ENCODE measurements around the gene CEP85. TPM values are rescaled to one million over a fixed set of nuclear protein-coding genes. Genes with fewer than 3 reads are reported as not detected.

The CEP85 gene
- total RNA-seq, 1 experiment from 2014 or later, result 42.5 TPM

- Histone ChIP-seq H3K27ac (no peak overlapping the region), H4K20me1 (ENCODE audit: insufficient read depth) (no peaks in the 10 kb centered on the region), H3K27me3 (ENCODE audit: insufficient read depth, low read depth) (no peaks in the 10 kb centered on the region), H3K4me1 (replicated peaks; ENCODE audit: insufficient read depth) (no peaks in the 10 kb centered on the region), H3K9me3 (ENCODE audit: insufficient read depth, low read depth) (no peaks in the 10 kb centered on the region), H3K4me2 (no peak overlapping the region), H3K36me3 (ENCODE audit: low read depth) (no peaks in the 10 kb centered on the region), H3K79me2 (ENCODE audit: low read depth) (no peaks in the 10 kb centered on the region), H3F3A (ENCODE audit: insufficient read depth, low read depth) (no peaks in the 10 kb centered on the region), H3K9me2 (ENCODE audit: insufficient read depth) (no peaks in the 10 kb centered on the region), H2AFZ (no peak overlapping the region), H3K4me3 (no peak overlapping the region)
- peak; percentile 42 to 86 for DNase-seq
- ChIA-PET POLR2A (ENCODE audit: unreplicated experiment) (interaction anchor here (1.0 kb wide), 1 partner anchor 111 kb away, joined by 4 read pairs; the partner anchor contains the start of gene DHDDS), CTCF (interaction anchor here (0.6 to 1.6 kb wide), 6 partner anchors 10 to 152 kb away, joined by 3 to 7 read pairs (median 3); partner anchors contain the start of genes C1orf232 and ZNF593)
- TF ChIP-seq EZH2 (IDR thresholded peaks at IDR 0.05; ENCODE audit: low read depth) (no peak), CTCF (conservative IDR thresholded peaks at IDR 0.05) (peak; percentile 80)
- no TSS peak for BruUV-seq (replicated peaks)
- intact Hi-C loops (cut with micrococcal nuclease; ENCODE audit: unreplicated experiment), result loop anchor here (1.0 to 5.0 kb wide), 5 partner anchors 42 to 284 kb away; no protein-coding TSS in a partner anchor
These were observed 87.5 kb downstream of the CEP85 start for GRCh38 chr1:26321315-26322041.

- Histone ChIP-seq H3K4me2 (no peak overlapping the region), H2AFZ (no peak overlapping the region), H3F3A (ENCODE audit: insufficient read depth, low read depth) (no peaks in the 10 kb centered on the region), H4K20me1 (ENCODE audit: insufficient read depth) (no peaks in the 10 kb centered on the region), H3K9me3 (ENCODE audit: insufficient read depth, low read depth) (no peaks in the 10 kb centered on the region), H3K36me3 (ENCODE audit: low read depth) (no peaks in the 10 kb centered on the region), H3K79me2 (ENCODE audit: low read depth) (no peaks in the 10 kb centered on the region), H3K27ac (no peak overlapping the region), H3K27me3 (ENCODE audit: insufficient read depth, low read depth) (no peaks in the 10 kb centered on the region), H3K9me2 (ENCODE audit: insufficient read depth) (no peaks in the 10 kb centered on the region), H3K4me1 (replicated peaks; ENCODE audit: insufficient read depth) (no peaks in the 10 kb centered on the region), H3K4me3 (no peak overlapping the region)
- no TSS peak for BruUV-seq (replicated peaks)
- intact Hi-C loops (cut with micrococcal nuclease; ENCODE audit: unreplicated experiment), result loop anchor here (5.0 kb wide), 1 partner anchor 285 kb away; no protein-coding TSS in a partner anchor
- ChIA-PET CTCF (interaction anchor here (0.6 to 1.6 kb wide), 5 partner anchors 10 to 153 kb away, joined by 3 to 7 read pairs (median 3); partner anchors contain the start of genes C1orf232 and ZNF593), POLR2A (ENCODE audit: unreplicated experiment) (interaction anchor here (1.0 kb wide), 1 partner anchor 110 kb away, joined by 4 read pairs; the partner anchor contains the start of gene DHDDS)
- TF ChIP-seq EZH2 (IDR thresholded peaks at IDR 0.05; ENCODE audit: low read depth) (no peak), CTCF (conservative IDR thresholded peaks at IDR 0.05) (no peak)
- DNase-seq, result no peak
These were observed 88.0 kb downstream of the CEP85 start for GRCh38 chr1:26322042-26322331.

- Histone ChIP-seq H3K4me1 (replicated peaks; ENCODE audit: insufficient read depth) (no peaks in the 10 kb centered on the region), H3K4me2 (no peak overlapping the region), H3K9me2 (ENCODE audit: insufficient read depth) (no peaks in the 10 kb centered on the region), H3K9me3 (ENCODE audit: insufficient read depth, low read depth) (no peaks in the 10 kb centered on the region), H3K4me3 (no peak overlapping the region), H3K36me3 (ENCODE audit: low read depth) (no peaks in the 10 kb centered on the region), H4K20me1 (ENCODE audit: insufficient read depth) (no peaks in the 10 kb centered on the region), H3K27me3 (ENCODE audit: insufficient read depth, low read depth) (no peaks in the 10 kb centered on the region), H3F3A (ENCODE audit: insufficient read depth, low read depth) (no peaks in the 10 kb centered on the region), H2AFZ (no peak overlapping the region), H3K79me2 (ENCODE audit: low read depth) (no peaks in the 10 kb centered on the region), H3K27ac (no peak overlapping the region)
- TF ChIP-seq CTCF (conservative IDR thresholded peaks at IDR 0.05) (no peak), EZH2 (IDR thresholded peaks at IDR 0.05; ENCODE audit: low read depth) (no peak)
- ChIA-PET CTCF (interaction anchor here (1.1 kb wide), 1 partner anchor 48 kb away, joined by 5 read pairs; no protein-coding TSS in a partner anchor), POLR2A (ENCODE audit: unreplicated experiment) (interaction anchor here (0.6 kb wide), 1 partner anchor 148 kb away, joined by 3 read pairs; no protein-coding TSS in a partner anchor)
- no peak for DNase-seq
- no TSS peak for BruUV-seq (replicated peaks)
- intact Hi-C loops (cut with micrococcal nuclease; ENCODE audit: unreplicated experiment), result loop anchor here (5.0 kb wide), 1 partner anchor 286 kb away; no protein-coding TSS in a partner anchor
These were observed 89.4 kb downstream of the CEP85 start for GRCh38 chr1:26323382-26323781.
